GM21447 (cell line): ENCODE data around the gene ZSWIM9.
A peak's percentile ranks its signal among the peaks of the same experiment; 100 is the strongest.

Source experiments
- ATAC-seq: cut with Tn5 transposase; IDR thresholded peaks from one replicate; pipeline ENCODE4 v1.9.1; 2021; ENCODE audit not compliant: unreplicated experiment

Gene ZSWIM9

DNA sequence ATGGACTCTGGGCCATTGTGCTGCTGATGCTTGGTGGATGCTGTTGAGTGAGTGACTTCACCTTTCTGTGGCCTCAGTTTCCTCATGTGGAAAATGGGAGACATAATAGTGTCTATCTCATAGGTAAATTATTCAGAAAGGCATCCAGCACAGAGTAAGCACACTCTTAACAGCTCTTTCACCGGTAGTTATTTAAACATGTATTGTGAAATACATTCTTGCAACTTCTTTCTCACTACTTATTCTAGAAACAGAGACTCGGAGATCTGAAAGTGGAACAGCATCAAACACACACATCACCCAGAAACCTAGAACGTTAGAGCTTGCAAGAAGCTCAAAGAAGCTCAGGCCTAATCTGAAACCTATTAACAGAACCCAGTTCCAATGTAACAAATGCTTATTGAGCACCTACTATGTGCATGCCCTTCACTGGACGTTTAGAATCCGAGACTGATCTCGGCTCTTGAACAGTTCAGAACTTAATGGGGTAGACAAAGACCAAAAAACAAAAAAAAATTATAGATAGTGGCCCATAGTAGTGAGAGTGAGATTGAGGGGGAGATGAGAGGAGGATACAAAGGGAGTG is 4.1 kb downstream of the ZSWIM9 start:
- no peak for ATAC-seq

DNA sequence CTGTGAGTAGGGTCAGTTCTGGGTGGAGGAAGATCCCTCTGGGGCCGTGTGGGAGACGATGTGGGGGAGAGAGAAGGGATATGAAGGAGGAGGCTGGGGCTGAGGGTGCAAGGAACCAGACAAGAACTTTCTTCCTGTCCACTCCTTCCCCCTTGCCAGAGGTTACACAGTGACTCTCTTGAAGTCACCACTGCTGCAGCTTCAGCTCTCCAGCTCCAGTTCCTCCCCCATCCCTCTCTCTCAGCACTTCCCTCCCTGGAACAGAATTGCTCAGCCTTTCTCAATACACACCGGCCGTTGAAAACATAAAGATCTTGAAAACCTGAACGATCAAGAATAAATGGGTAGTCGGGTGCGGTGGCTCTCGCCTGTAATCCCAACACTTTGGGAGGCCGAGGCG is 5.1 kb downstream of the ZSWIM9 start:
- ATAC-seq: no peak

GRCh38 chr19:48176226-48176625 is 5.7 kb downstream of the ZSWIM9 start:
- no peak for ATAC-seq

DNA sequence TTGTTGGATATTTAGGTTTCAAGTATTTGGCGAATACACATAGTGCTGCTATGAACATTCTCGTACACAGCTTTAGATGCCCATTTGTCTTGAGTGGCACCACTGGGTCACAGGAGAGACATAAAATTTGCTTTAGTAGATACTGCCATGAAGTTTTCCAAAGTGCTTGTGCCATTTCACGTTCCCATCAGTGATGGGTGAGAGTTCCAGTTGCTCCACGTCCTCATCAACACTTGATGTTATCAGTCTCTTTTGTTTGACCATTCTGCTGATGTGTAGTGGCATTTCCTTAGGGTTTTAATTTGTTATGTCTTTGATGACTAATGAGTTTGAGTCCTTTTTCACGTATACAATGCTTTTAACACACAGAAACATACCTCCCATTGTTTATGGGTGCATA is 11.0 kb downstream of the ZSWIM9 start:
- ATAC-seq: no peak

- no peak for ATAC-seq
These were observed 12.0 kb downstream of the ZSWIM9 start for GRCh38 chr19:48182434-48182833.

DNA sequence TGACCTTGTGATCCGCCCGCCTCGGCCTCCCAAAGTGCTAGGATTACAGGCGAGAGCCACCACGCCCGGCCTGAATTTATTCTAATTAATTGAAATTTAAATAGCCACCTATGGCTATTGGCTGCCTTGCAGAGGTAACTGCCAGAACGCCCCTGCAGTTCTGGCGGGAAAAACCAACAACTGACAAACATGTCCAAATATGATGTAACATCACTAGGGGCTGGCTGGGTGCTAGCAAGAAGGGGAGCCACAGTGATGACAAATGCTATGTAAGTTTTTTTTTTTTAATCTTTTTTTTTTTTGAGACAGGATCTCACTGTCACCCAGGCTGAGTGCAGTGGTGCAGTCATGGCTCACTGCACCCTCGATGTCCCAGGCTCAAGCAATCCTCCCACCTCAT is 12.9 kb downstream of the ZSWIM9 start:
- no peak for ATAC-seq

DNA sequence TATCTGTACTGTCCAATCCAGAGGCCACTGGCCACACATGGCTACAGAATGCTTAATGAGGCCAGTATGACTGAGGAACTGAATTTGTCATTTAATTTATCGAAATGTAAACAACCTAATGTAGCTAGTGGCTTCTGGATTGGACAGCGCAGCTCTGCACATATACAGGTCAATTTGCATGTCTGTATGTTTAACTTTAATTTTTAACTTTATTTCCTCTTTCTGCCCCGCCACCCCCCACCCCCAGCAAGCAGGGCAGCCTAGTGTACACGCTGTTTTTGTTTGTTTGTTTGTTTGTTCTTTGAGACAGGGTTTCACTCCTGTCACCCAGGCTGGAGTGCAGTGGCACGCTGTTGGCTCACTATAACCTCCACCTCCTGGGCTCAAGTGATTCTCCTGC is 15.5 kb downstream of the ZSWIM9 start:
- peak; percentile 62 for ATAC-seq

GRCh38 chr19:48186541-48186991 is 16.1 kb downstream of the ZSWIM9 start:
- ATAC-seq: peak; percentile 51

GRCh38 chr19:48190288-48190884 is 19.9 kb downstream of the ZSWIM9 start:
- ATAC-seq: no peak

DNA sequence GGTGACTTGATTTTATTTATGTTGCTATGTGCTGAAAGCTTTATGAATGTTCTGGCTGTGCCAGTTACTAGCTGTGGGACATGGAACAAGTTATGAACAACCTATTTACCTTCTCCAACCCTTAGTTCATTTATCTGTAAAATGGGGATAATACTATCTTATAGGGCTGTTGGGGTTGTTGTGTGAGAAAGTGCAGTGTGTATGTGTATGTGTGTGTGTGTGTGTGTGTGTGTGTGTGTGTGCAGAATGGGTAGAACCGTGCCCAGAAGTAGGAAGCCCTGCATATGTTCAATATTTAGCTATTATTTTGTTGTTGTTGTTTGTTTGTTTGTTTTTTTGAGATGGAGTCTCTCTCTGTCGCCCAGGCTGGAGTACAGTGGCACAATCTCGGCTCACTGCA is 20.4 kb downstream of the ZSWIM9 start:
- no peak for ATAC-seq

DNA sequence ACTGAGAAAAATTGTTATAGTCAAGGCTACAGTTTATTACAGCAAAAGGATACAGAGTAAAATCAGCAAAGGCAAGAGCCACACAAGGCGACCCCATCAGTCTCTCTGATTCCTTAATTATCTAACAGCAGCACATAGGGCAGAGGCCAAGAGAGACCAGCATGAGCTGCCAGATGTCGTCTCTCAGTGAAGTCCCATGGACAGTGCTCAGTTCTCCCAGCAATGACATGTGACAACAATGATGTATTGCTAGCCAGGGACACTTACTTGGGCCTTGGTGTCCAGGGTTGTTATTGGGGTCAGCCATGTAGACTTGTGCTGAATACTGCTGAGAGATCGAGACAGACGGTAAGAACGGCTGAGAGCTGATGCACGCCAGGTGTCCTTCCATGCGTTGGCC is 22.3 kb downstream of the ZSWIM9 start:
- no peak for ATAC-seq

DNA sequence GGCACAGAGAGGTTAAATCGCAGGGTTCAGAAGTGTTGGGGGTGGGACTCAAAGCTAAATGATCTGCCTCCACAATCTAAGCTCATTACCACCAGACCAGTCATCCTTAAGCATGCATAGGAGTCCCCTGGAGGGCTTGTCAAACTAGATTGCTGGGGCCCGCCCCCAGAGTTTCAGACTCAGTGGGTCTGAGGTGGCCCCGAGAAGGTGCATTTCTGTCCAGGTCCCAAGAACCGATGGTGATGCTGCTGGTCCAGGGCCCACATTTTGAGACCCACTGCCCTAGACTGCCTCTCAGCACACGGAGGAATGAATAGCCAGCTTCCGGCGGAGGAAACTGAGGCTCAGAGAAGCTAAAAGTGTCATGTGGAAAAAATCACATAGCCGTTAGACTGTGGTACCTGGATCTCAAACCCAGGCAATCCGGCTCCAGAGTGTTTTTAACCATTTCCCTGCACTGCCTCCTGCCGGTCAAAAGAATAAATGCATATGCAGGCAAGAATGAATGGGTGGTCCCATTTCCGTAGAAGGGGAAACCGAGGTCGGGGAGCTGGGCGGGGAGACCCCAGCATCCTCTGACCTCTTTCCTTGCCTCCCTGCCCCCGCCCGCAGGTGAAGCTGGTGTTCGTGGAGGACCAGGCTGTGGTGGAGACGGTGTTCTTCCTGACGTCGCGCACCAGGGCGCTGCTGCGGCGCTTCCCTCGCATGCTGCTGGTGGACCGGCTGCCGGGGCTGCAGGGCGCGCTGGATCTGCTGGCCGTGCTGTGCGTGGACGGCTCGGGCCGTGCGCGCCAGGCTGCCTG is 23.8 kb downstream of the ZSWIM9 start:
- no peak for ATAC-seq

- no peak for ATAC-seq
These were observed 24.7 kb downstream of the ZSWIM9 start for GRCh38 chr19:48194844-48195830.

DNA sequence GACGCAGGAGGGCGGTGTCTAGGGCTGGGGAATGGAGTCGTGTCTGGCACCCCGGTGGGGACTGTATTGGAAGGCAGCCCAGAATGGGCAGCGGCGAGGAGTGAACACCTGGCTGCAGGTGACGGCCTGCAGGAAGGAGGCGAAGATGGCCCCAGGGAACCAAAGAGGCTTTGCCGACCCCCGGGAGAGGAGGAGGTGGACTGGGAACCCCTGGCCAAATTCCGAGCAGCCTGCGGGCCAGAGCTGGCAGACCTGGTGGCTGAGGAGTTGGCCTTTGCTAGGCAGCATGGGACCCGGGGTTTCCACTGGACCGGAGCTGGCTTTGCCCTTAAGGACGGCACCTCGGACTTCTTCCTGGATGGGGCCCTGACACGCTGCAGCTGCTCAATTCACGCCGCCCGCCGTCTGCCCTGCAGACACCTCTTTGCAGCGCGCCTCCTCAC is 25.9 kb downstream of the ZSWIM9 start:
- no peak for ATAC-seq

- ATAC-seq: no peak
These were observed 26.6 kb downstream of the ZSWIM9 start for GRCh38 chr19:48196933-48197665.

- no peak for ATAC-seq
These were observed 32.8 kb downstream of the ZSWIM9 start for GRCh38 chr19:48203222-48203793.

DNA sequence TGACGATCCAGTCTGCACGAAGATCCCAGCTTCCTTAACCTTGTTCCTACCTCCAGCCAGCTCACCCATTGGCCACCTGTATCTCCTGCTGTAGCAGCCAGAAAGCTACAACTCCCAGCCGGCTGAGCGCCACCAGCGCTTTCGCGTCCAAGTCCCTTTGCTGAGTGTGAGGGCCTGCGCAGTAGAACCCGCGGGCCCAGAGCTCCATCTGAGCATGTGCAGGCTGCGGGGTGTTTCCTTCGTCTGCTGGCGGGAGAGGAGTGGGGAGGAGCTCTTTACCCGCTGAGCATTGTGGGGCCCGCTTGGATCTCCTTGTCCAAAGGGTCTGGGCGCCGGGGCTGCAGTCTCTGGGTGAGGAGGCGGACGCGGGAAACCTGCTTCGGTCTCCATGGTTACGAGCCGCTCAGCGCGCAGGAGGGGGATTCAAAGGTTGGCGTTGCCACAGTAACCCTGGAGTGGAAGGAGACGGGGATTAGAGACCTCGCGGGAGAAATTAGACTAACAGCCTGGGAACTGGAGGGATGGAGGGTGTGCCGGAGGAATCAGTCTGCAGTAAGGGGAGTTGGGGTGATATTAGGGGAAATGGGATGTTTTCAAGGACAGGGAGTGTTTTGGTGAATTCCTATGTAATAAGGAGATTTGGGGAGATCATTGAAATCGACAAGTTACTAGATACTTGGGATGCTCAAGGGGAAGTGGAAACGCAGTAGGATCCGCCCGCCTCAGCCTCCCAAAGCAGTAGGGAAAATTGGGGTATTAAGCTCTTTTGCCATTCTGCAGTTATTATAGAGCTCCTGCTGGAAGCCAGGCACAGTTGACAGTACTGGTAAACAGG is 33.5 kb downstream of the ZSWIM9 start:
- ATAC-seq: peak; percentile 88

DNA sequence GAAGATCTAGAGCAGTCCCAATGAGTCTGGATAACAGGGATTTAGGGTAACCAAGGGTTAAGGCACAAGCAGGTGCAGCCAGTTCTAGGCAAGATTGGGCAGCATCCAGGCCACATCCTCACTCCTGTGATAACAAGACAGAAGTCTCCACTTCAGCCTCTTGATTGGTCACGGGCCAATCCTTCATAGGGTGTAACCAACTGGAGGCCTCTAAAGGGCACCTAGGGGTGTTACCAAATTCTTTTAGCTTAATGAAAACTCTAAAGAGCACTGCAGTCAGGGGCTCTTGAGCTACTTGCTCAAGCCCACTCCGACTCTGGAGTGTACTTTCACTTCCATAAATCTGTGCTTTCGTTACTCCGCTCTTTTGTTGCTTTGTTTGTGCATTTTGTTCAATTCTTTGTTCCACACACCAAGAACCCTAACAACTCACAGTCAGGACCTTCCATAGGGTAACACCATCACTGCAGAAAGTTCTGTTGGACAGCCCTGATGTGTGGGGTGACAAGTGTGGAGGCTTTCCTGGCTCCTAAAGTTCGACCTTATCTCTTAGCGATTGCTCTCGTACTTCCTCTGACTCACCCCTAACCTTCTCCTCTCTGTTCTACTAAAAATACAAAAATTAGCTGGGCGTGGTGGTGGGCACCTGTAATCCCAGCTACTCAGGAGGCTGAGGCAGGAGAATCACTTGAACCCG is 36.1 kb downstream of the ZSWIM9 start:
- ATAC-seq: no peak

DNA sequence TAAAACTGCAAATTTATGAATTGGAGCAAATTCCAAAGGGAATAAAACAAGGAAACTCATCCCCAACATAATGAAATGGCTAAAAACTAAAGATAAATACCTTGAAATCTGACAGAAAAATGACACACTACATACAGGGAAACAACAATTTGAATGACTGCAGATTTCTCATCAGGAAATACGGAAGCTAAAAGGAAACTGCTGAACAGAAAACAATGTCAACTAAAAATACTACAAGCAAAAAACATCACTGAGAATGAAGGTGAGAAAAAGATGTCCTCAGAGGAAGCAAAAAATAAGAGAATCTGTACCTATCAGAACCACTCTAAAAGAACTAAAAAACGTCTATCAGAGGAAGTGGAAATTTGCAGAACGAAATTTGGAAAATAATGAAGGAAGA is 39.5 kb downstream of the ZSWIM9 start:
- no peak for ATAC-seq
